GM13977 (cell line): ENCODE results near the gene TMPRSS4.

ENCODE experiments used
- DNase-seq: peaks from one replicate; pipeline ENCODE4 v3.0.0; 2012; ENCODE audit warnings: low spot score
- in situ Hi-C: fragments of 300-500 bp; cut with MboI; formaldehyde crosslinking; loops from one replicate; pipeline ENCODE4 v1.12.0; 2022; ENCODE audit warnings: low sequenced_read_pairs, low pct_unique_long_range_greater_than_20kb, mixed read lengths, inconsistent platforms; ENCODE audit not compliant: unreplicated experiment
- TF ChIP-seq, protein P1 (sequence below): IDR thresholded peaks from 2 replicates; pipeline ENCODE4 v1.5.1; 2012; ENCODE audit warnings: mild to moderate bottlenecking, control low read depth; ENCODE audit not compliant: insufficient read depth; ENCODE audit errors: extremely low read depth, missing control alignments

TMPRSS4 gene

GRCh38 chr11:118078911-118079411 is 2.1 kb downstream of the TMPRSS4 start:
- in situ Hi-C loops: no loop called here
- TF ChIP-seq, protein P1, sequence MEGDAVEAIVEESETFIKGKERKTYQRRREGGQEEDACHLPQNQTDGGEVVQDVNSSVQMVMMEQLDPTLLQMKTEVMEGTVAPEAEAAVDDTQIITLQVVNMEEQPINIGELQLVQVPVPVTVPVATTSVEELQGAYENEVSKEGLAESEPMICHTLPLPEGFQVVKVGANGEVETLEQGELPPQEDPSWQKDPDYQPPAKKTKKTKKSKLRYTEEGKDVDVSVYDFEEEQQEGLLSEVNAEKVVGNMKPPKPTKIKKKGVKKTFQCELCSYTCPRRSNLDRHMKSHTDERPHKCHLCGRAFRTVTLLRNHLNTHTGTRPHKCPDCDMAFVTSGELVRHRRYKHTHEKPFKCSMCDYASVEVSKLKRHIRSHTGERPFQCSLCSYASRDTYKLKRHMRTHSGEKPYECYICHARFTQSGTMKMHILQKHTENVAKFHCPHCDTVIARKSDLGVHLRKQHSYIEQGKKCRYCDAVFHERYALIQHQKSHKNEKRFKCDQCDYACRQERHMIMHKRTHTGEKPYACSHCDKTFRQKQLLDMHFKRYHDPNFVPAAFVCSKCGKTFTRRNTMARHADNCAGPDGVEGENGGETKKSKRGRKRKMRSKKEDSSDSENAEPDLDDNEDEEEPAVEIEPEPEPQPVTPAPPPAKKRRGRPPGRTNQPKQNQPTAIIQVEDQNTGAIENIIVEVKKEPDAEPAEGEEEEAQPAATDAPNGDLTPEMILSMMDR: no peak
- no peak for DNase-seq

DNA sequence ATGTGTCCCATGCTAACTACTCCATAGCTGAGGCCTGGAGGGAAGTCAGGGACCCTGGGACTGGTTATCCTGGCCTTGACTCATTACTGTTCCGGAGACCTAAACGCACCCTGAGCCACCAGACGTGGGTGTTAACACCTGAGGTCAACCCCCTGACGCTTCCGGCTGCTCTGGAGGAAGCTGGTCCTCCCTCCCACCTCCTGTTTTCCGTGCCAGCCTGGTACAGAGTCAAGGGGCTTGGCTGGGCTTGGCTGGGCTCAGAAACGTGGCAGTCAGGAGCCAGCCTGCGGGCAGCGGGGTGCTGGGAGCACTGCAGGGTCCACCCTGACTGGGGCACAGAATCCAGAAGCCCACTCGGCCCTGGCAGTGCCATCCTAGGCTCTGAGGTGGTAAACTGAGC is 2.6 kb downstream of the TMPRSS4 start:
- no peak for DNase-seq
- TF ChIP-seq, protein P1: no peak
- in situ Hi-C loops: no loop called here

GRCh38 chr11:118080296-118080695 is 3.4 kb downstream of the TMPRSS4 start:
- in situ Hi-C loops: no loop called here
- TF ChIP-seq, protein P1: no peak
- DNase-seq: no peak

DNA sequence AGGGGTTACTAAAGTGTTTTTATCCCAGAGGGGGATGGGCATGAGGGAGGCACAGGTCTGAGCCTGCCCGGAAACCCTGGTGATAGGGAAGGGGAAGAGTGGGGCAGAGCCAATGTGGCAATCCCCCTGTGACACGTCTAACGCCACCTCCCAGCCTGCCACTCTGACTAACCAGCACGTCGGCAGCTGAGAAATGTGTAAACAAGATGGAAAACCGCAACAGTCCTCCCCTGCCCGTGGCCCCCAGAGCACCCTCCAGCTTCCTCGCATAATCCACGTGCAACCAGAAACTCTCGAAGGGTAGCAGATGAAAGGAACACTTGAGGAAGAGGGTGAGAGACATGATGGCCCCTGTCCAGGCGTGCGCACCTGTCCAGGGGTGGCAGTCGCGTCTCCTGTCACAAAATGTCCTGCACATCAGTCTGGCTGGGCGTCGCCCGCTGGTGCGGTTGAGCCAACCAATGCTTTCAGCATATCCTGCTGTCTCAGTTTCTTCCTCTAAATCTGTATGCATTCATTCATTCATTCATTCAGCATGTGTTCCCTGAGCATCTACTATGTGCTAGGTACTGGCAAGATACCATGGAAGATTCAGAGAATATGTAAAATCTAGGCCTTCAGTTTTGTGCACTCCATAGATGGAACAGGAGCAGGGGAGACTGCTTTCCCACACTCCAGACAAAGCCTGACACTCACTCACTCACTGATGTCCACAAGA is 4.5 kb downstream of the TMPRSS4 start:
- DNase-seq: no peak
- in situ Hi-C loops: no loop called here
- TF ChIP-seq, protein P1: no peak

DNA sequence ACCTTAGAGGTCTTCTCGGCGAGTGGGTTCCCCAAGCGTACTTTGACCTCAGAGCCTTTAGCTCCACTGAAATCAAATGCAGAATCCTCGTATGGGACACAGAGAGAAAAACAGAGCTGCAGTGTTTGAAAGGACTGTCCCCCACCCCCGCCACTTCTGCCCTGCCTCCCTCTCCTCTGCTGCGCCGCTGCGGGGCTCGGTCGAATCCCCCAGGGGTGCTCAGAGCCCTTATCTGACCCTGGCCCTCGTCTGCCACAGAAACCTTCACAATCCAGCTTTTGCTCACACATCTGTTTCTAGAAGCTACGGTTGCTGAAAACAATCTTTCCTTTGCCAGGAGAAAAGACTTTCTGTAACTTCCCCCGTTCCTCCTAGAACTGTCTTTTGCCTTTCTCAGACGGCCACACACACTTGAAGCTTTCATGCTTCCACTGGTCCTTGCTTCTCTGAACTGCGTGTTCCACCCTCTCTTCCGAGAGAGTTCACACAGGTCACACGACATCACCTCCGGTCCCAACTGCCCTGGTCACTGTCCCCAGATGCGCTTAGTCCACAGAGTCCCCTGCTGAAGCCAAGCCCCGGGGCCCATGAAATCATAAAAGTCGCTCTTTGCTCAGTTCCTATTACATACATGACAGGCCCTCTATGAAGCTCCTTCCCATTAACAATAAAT is 6.1 kb downstream of the TMPRSS4 start:
- no peak for DNase-seq
- TF ChIP-seq, protein P1: no peak
- in situ Hi-C loops: no loop called here

GRCh38 chr11:118084247-118084646 is 7.4 kb downstream of the TMPRSS4 start:
- TF ChIP-seq, protein P1: no peak
- DNase-seq: no peak
- in situ Hi-C loops: no loop called here
